HG03571 (cell line): ENCODE data around the gene SCYL3.
"Not testable (repeated sequence)": the region's sequence is repeated elsewhere in the genome, so short reads cannot be mapped to it uniquely, and the experiment has no call there.

ENCODE experiments used
- ATAC-seq: cut with Tn5 transposase; IDR thresholded peaks from one replicate; pipeline ENCODE4 v1.9.1; 2021; ENCODE audit not compliant: unreplicated experiment

The SCYL3 gene

GRCh38 chr1:169873582-169874199, 20.0 kb downstream of the SCYL3 start:
- no peak for ATAC-seq

DNA sequence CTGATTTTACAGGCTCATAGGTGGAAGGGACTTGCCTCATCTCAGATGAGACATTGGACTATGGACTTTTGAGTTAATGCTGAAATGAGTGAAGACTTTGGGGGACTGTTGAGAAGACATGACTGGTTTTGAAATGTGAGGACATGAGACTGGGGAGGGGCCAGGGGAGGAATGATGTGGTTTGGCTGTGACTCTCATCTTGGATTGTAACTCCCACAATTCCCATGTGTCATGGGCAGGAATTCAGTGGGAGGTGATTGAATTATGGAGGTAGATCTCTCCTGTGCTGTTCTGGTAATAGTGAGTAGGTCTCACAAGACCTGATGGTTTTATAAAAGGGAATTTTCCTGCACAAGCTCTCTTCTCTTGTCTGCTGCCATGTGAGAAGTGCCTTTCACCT, 20.8 kb downstream of the SCYL3 start:
- no peak for ATAC-seq

DNA sequence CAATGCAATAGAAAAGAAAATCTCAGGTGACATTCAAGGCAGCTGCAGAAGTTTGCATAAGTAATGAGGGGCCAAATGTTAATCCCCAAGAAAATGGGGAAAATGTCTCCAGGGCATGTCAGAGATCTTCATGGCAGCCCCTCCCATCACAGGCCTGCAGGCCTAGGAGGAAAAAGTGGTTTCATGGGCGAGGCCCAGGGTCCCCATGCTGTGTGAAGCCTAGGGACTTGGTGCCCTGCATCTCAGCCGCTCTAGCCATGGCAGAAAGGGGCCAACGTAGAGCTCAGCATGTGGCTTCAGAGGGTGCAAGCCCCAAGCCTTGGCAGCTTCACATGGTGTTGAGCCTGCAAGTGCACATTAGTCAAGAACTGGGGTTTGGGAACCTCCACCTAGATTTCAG, 21.7 kb downstream of the SCYL3 start:
- ATAC-seq = not testable (repeated sequence)

GRCh38 chr1:169869426-169869825, 24.3 kb downstream of the SCYL3 start:
- no peak for ATAC-seq

DNA sequence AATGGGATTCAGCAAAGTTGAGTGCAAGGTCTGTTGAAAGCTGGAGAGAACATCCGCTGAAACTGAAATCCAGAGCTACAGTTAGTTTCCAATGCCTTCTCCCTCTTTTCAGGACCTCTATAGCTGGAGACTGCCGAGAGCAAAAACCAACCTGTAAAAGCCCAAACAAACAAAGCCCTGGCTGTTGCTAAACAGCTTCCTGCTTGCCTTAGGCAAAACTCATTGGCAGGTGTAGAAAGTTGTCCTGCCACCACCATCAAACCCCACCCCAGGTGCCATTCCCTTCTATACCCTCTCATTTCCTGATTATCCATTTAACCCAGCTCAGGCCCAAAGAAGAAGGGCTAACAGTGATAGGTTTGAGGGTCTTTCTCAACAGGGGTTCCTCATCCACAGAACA, 24.7 kb downstream of the SCYL3 start:
- ATAC-seq = no peak

GRCh38 chr1:169867012-169867675, 26.6 kb downstream of the SCYL3 start:
- no peak for ATAC-seq

DNA sequence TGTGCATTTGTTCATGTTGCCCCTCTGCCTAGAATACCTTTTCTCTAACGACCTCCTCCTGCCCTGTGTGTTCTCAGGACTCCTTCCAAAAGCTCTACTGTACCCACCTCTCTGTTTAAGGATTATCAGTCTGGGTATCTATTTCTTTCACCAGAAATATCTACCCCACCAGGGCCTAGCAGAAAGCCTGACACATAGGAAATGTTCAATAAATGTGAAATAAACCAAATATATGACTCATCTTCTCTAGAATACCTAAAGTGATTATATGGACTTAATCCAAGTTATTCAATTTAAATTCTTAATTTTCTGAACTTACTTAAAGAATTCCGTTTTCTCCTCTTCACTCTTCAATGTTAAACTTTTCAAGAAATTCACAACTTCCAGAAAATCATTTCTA, 27.1 kb downstream of the SCYL3 start:
- ATAC-seq = no peak

DNA sequence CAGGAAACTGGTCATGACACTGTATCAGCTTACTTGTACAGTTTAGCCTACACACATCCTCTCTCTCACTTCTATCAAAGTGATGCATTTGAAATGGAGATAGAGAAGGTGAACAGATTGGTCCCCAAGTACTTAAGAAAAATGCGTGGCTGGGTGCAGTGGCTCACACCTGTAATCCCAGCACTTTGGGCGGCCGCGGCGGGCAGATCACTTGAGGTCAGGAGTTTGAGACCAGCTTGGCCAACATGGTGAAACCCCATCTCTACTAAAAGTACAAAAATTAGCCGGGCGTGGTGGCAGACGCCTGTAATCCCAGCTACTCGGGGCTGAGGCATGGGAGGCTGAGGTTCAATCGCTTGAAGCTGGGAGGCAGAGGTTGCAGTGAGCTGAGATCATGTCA, 29.2 kb downstream of the SCYL3 start:
- ATAC-seq = not testable (repeated sequence)

DNA sequence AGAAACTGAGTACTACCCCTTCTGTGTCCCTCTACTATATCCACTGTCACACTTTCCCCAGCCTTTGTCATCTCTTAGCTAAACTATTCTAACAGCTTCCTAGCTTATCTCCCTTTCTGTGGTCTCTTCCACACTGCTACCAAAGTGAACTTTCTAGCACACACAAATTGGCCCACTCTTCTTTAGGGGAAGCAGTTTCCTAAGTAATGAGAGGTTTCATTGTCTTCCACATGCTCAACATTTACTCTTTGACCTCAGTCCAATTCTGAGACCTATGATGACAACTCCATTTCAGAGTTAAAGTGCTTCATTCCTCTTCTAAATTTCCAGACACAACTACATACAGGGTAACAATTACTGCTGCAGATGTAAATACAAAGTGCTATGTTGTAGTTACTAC, 32.9 kb downstream of the SCYL3 start:
- no peak for ATAC-seq

DNA sequence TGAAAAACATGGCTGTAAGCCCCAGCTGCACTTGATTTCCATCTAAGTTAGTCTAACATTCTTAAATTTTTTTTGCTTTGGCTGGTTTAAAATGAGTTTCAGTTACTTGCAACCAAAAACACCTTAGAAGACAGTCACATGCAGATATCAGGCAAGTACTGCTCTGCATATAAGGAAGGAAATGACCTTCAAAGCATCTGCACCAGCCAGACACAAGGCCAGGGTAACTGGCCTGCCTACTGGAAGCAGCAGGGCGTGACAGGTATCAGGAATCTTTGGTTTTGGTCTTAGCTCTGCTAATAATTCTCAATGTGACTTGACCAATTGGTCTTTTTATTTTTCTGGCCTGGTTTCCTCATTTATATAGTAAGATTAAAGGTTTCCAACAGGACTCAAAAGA, 33.5 kb downstream of the SCYL3 start:
- no peak for ATAC-seq

GRCh38 chr1:169859001-169859400, 34.7 kb downstream of the SCYL3 start:
- no peak for ATAC-seq

DNA sequence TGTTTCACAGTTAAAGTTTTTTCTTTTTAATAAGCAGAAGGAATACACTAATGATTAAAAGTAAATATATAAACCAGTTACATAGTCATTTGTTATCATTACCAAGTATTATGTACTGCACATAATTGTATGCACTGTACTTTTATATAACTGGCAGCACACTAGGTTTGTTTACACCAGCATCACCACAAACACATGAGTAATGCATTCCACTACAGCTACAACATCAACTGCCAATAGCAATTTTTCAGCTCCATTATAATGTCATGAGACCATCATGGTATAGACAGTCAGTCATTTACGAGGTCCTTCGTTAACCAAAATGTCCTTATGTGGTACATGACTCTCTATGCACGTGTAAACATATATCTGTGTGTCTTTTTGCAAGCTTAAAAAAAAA, 35.2 kb downstream of the SCYL3 start:
- no peak for ATAC-seq

- no peak for ATAC-seq
These were observed 40.4 kb downstream of the SCYL3 start for GRCh38 chr1:169853341-169853740.

- ATAC-seq = no peak
These were observed 44.2 kb downstream of the SCYL3 start for GRCh38 chr1:169849346-169850022.

GRCh38 chr1:169848456-169848855, 45.2 kb downstream of the SCYL3 start:
- ATAC-seq = no peak

DNA sequence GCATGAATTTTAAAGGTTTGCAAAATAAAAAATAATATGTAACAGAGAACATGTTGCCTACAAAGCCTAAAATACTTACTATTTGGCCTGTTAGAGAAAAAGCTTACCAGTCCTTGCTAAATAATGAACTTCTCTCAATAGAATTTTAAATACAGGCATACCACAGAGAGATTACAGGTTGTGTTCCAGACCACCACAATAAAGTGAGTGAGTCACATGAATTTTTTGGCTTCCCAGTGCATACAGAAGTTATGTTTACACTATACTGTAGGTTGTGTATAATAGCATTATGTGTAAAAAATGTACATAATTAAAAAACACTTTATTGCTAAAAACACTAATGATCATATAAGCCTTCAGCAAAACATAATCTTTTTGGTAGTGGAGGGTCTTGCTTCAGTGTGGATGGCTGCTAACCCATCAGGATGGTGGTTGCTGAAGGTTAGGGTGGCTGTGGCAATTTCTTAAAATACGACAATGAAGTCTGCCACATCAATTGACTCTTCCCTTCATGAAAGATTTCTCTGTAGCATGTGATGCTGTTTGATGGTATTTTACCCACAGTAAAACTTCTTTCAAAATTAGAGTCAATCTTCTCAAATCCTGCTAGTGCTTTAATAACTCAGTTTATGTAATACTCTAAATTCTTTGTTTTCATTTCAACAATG, 48.6 kb downstream of the SCYL3 start:
- no peak for ATAC-seq

- no peak for ATAC-seq
These were observed 54.8 kb downstream of the SCYL3 start for GRCh38 chr1:169838942-169839341.

DNA sequence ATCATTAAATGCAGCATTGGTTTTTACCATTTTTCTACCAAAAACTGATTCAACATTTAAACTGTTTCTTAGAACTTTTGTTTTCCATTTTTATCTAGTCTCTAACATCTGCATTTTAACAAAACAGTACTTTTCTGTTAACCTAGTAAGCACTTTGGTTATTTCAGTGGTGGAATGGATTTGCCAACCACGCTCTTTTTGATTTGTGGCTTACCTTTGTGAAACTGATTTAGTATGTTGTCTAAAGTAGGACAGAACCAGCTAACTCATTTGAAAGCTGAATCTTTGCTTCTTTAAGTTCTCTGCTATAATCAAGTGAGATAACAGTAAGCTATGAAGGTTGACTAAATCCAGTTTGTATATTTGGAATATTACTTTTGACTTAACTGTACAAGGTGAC, 57.5 kb downstream of the SCYL3 start:
- no peak for ATAC-seq

DNA sequence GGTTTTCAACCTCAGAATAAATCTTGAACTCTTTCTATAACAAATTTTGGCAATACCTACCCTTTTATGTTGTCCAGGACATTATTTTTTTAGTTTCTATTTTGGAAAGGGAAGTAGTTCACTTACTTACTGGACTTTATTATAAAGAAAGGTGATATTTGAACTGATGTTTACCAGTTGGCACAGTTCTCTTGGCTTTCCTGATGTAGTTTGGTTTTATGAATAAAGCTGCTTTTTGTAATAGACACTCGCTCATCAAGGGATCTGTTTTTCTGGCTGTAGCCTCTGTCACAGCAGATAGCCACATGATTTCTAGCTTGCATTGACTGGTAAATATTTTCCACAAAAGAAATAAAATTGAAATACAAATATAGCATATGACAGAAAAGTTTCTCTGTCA, 58.0 kb downstream of the SCYL3 start:
- ATAC-seq = no peak

DNA sequence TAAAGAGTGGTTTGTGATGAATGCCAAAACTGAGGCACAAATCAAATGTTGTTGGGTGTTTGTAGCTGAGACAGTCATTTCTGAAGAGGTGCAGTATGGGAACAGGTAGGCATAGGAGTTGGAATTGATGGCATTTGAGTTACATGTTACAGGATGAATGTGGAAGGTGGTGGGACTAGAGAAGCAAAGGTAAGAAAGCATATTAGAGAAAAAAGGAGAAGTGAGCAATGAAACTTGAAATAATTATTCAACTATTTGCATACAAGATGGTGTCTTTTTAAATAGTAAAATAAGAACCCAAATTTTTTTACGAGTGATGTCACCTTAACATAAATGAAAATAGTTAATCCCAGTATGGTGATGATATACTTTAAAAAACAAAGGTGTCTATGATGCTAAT, 58.8 kb downstream of the SCYL3 start:
- no peak for ATAC-seq

- ATAC-seq = no peak
These were observed 60.4 kb downstream of the SCYL3 start for GRCh38 chr1:169833179-169833901.
